ENCODE measurements around the gene OR1E2. TPM values are rescaled to one million over a fixed set of nuclear protein-coding genes. Genes with fewer than 3 reads are reported as not detected.
"Not testable (repeated sequence)": the region's sequence is repeated elsewhere in the genome, so short reads cannot be mapped to it uniquely, and the experiment has no call there.

The OR1E2 gene
- total RNA-seq, 1 donor from 2014 or later = not detected

DNA sequence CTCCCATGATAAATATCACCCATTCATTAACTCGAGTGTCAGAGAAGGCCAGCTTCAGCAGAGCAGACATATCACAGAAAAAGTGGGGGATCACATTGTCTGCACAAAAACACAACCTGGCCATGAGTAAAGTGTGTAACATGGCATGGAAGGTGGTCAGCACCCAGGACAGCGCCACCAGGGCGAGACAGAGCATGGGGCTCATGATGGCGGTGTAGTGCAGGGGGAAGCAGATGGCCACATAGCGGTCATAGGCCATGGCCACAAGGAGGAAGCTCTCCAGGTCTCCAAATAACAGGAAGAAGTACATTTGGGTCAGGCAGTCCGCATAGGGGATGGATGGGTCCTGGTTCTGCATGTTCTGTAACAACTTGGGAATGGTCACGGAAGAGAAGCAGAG lies 35.8 kb downstream of the OR1E2 start:
- DNase-seq (ENCODE audit: low read depth in 2 of 2) = not testable (repeated sequence)

DNA sequence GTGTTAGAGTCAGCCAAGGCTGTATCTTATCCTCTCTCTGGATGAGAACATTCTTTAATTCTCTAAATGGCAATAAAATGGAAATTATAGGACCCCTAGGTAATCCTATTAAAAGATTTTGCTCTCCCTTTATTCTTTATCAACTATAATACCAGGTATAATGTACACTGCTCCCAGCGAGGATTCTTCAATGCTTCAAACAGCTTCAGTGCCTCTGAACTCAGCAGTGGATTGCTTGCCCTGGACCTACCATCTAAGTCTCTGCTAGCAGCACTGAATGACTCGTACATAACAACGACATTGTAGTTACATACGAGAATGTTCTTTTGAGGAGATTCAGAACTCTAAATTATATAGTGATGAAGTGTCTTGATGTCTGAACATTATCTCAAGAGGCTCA lies 43.9 kb downstream of the OR1E2 start:
- DNase-seq (ENCODE audit: low read depth in 2 of 2) = no peak

DNA sequence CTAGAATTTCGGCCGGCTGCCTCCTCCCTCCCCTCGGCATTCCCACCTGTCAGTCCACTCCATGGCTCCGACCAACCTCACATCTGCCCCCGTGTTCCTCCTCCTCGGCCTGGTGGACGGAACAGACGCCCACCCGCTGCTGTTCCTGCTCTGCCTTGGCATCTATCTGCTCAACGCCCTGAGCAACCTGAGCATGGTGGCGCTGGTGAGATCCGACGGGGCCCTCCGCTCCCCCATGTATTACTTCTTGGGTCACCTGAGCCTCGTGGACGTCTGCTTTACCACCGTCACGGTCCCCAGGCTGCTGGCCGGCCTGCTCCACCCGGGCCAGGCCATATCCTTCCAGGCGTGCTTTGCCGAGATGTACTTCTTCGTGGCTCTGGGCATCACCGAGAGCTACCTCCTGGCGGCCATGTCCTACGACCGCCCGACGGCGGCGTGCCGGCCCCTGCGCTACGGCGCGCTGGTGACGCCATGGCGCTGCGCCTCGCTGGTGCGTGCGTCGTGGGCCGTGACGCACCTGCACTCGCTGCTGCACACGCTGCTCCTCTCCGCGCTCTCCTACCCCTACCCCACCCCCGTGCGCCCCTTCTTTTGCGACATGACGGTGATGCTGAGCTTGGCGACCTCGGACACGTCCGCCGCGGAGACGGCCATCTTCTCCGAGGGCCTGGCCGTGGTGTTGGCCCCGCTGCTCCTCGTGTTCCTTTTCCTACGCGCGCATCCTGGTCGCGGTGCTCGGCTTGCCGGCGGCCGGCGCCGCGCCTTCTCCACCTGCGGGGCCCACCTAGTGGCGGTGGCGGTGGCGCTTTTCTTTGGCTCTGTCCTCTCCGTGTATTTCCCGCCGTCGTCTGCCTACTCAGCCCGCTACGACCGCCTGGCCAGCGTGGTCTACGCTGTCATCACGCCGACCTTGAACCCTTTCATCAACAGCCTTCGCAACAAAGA lies 47.5 kb downstream of the OR1E2 start, which contains the start of gene OR3A2:
OR3A2 (minus strand) TSS at position 440 of the 948 bp plus-strand sequence.
- no peak for DNase-seq (ENCODE audit: low read depth in 2 of 2)

Other genes with a start within 250 kb of the OR1E2 start
- not detected in 2 replicates for gene OR1A2, start 236.3 kb downstream of the OR1E2 start, total RNA-seq
- not detected in 2 replicates for gene OR1A1, start 226.2 kb downstream of the OR1E2 start, total RNA-seq
- not detected in 2 replicates for gene OR3A1, start 135.5 kb downstream of the OR1E2 start, total RNA-seq
- gene OR3A2, start 47.5 kb downstream of the OR1E2 start, total RNA-seq = not detected in 2 replicates
- gene OR1E1, start 35.4 kb downstream of the OR1E2 start, total RNA-seq = not detected in 2 replicates
- not detected in 2 replicates for gene OR3A3, start 22.5 kb downstream of the OR1E2 start, total RNA-seq
- 1.7 TPM in 1 of 2 replicates, not detected in the other for gene SPATA22, start 38.0 kb upstream of the OR1E2 start, total RNA-seq
- gene ASPA, start 42.2 kb upstream of the OR1E2 start, total RNA-seq = 0.13 TPM in 1 of 2 replicates, not detected in the other
- gene TRPV3, start 124.0 kb upstream of the OR1E2 start, total RNA-seq = 0.13 TPM in 1 of 2 replicates, not detected in the other
- 0.51 and 0.76 TPM in 2 replicates for gene TRPV1, start 175.6 kb upstream of the OR1E2 start, total RNA-seq
- gene SHPK, start 202.4 kb upstream of the OR1E2 start, total RNA-seq = 11.2 and 19.2 TPM in 2 replicates
- 15.3 and 30.2 TPM in 2 replicates for gene CTNS, start 202.9 kb upstream of the OR1E2 start, total RNA-seq
- 190 and 223 TPM in 2 replicates for gene TAX1BP3, start 234.7 kb upstream of the OR1E2 start, total RNA-seq
- 18.4 and 19.8 TPM in 2 replicates for gene EMC6, start 235.0 kb upstream of the OR1E2 start, total RNA-seq

Data from dermis microvascular lymphatic vessel endothelial cell (primary cell).